Trophoblast cell (in vitro differentiated cells and primary cell): ENCODE data around the gene PCDHB1.
"Not testable (repeated sequence)": the region's sequence is repeated elsewhere in the genome, so short reads cannot be mapped to it uniquely, and the experiment has no call there.

Source experiments
- DNase-seq, 2 donors: peaks; one replicate each; pipeline ENCODE4 v3.0.0-alpha.2; 2016
- H2AFZ ChIP-seq: 2 replicates; pipeline ENCODE4 v1.6.1; 2013; ENCODE audit warnings: low read length, moderate library complexity, mild to moderate bottlenecking; ENCODE audit not compliant: insufficient read depth, poor library complexity
- H2AK5ac ChIP-seq: 2 replicates; pipeline ENCODE4 v1.6.1; 2013; ENCODE audit warnings: mild to moderate bottlenecking, low read length
- H2BK120ac ChIP-seq: 2 replicates; pipeline ENCODE4 v1.6.1; 2013; ENCODE audit warnings: low read length, mild to moderate bottlenecking, moderate library complexity; ENCODE audit not compliant: insufficient read depth, poor library complexity
- H2BK12ac ChIP-seq: 2 replicates; pipeline ENCODE4 v1.6.1; 2013; ENCODE audit warnings: mild to moderate bottlenecking, low read length, moderate library complexity
- H2BK5ac ChIP-seq: 2 replicates; pipeline ENCODE4 v1.6.1; 2013; ENCODE audit warnings: low read length, low read depth, moderate library complexity, mild to moderate bottlenecking; ENCODE audit not compliant: poor library complexity
- H3K14ac ChIP-seq: 2 replicates; pipeline ENCODE4 v1.6.1; 2013; ENCODE audit warnings: mild to moderate bottlenecking, low read length
- H3K18ac ChIP-seq: 2 replicates; pipeline ENCODE4 v1.6.1; 2013; ENCODE audit warnings: mild to moderate bottlenecking, low read length
- H3K23ac ChIP-seq: 2 replicates; pipeline ENCODE4 v1.6.1; 2013; ENCODE audit warnings: low read length
- H3K27ac ChIP-seq: 2 replicates; pipeline ENCODE4 v1.5.1; 2013; ENCODE audit warnings: low read depth, mild to moderate bottlenecking, inconsistent platforms, low read length, moderate library complexity
- H3K27me3 ChIP-seq: 2 replicates; pipeline ENCODE4 v1.6.1; 2013; ENCODE audit warnings: inconsistent platforms, mild to moderate bottlenecking, low read length, moderate library complexity; ENCODE audit not compliant: insufficient read depth
- H3K36me3 ChIP-seq, 2 experiments: 1 replicate in 1 of 2; 2 replicates in 1 of 2; pipeline ENCODE4 v1.6.1; 2013; ENCODE audit warnings: low read length in 2 of 2, mild to moderate bottlenecking in 2 of 2, moderate library complexity in 1 of 2; ENCODE audit not compliant: insufficient read depth in 2 of 2, control insufficient read depth in 1 of 2
- H3K4ac ChIP-seq: 2 replicates; pipeline ENCODE4 v1.6.1; 2013; ENCODE audit warnings: low read depth, mild to moderate bottlenecking, low read length, moderate library complexity
- H3K4me1 ChIP-seq, 2 experiments: 1 replicate in 1 of 2; 2 replicates in 1 of 2; pipeline ENCODE4 v1.6.1; 2013; ENCODE audit warnings: low read length in 2 of 2, mild to moderate bottlenecking in 2 of 2, moderate library complexity in 1 of 2; ENCODE audit not compliant: insufficient read depth in 2 of 2, control insufficient read depth in 1 of 2
- H3K4me2 ChIP-seq: 2 replicates; pipeline ENCODE4 v1.6.1; 2013; ENCODE audit warnings: inconsistent platforms, mild to moderate bottlenecking, low read length, moderate library complexity
- H3K4me3 ChIP-seq: 2 replicates; pipeline ENCODE4 v1.5.1; 2013; ENCODE audit warnings: mild to moderate bottlenecking, low read depth, low read length, inconsistent platforms
- H3K79me1 ChIP-seq: one replicate; pipeline ENCODE4 v1.6.1; 2013; ENCODE audit warnings: low read length
- H3K79me2 ChIP-seq: 2 replicates; pipeline ENCODE4 v1.6.1; 2013; ENCODE audit warnings: low read length, mild to moderate bottlenecking; ENCODE audit not compliant: control insufficient read depth, insufficient read depth, poor library complexity
- H3K9ac ChIP-seq: 2 replicates; pipeline ENCODE4 v1.6.1; 2013; ENCODE audit warnings: mild to moderate bottlenecking, low read length
- H3K9me3 ChIP-seq: 2 replicates; pipeline ENCODE4 v1.6.1; 2013; ENCODE audit warnings: low read depth, mild to moderate bottlenecking, control low read depth, inconsistent platforms, low read length; ENCODE audit not compliant: insufficient read depth
- H4K12ac ChIP-seq: 2 replicates; pipeline ENCODE4 v1.6.1; 2013; ENCODE audit warnings: low read depth, mild to moderate bottlenecking, low read length, moderate library complexity
- H4K8ac ChIP-seq: 2 replicates; pipeline ENCODE4 v1.6.1; 2013; ENCODE audit warnings: low read depth, mild to moderate bottlenecking, low read length, moderate library complexity
- H4K91ac ChIP-seq: one replicate; pipeline ENCODE4 v1.6.1; 2013; ENCODE audit warnings: low read depth, mild to moderate bottlenecking, low read length, moderate library complexity
- WGBS: extraction: QIAGEN DNeasy Blood & Tissue Kit; methylation state at CpG from one replicate; pipeline ENCODE4 v1.1.7; 2013; ENCODE audit warnings: missing lambda C conversion rate; ENCODE audit not compliant: insufficient read length, insufficient coverage; ENCODE audit errors: extremely low coverage; 5-methylcytosine and 5-hydroxymethylcytosine counted together

PCDHB1 gene

DNA sequence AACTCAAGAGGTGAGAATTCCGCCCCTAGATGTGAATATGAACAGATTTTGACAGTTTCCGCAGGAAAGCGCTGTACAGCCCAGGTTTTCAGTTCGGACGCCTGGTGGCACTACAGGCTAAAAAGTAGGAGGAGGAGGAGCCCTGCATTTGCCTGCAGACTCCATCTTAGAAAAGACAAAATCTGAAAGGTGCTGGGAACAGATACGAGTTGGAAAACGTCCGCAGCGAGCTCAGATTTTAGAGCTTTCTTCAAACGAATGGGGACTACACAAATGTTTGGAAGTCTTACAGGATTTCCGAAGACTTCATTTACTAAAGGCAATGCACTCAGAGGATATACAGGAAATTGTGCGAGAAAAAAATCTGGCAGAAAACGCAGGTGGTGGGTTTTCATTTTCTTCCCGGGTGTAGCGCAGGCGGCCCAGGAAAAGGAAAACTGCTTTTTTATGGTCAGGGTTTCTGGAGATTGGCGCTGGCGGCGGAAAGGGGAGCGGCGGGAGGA, 33.4 kb downstream of the PCDHB1 start:
- Histone ChIP-seq H3K27ac (no peak overlapping the region), H3K79me1 (no peaks in the 10 kb centered on the region), H3K4me1 (no peaks in the 10 kb centered on the region), H4K8ac (peak overlapping the region; percentile 73), H2BK12ac (no peak overlapping the region), H3K4me2 (peak overlapping the region; percentile 43), H3K9me3 (no peaks in the 10 kb centered on the region), H3K4ac (no peak overlapping the region), H2AK5ac (no peak overlapping the region), H3K9ac (no peak overlapping the region), H2BK120ac (no peak overlapping the region), H2AFZ (peak overlapping the region; percentile 96), H3K27me3 (no peaks in the 10 kb centered on the region), H2BK5ac (no peak overlapping the region), H4K12ac (no peak overlapping the region), H3K23ac (no peak overlapping the region), H3K36me3 (no peaks in the 10 kb centered on the region), H3K79me2 (no peaks in the 10 kb centered on the region), H3K14ac (no peak overlapping the region), H4K91ac (no peak overlapping the region), H3K4me3 (no peak overlapping the region), H3K18ac (no peak overlapping the region)
- DNase-seq, result peak in 1 of 2 donors; percentile 2
- no CpG with 5 or more reads among the region's 21 CpGs for WGBS

DNA sequence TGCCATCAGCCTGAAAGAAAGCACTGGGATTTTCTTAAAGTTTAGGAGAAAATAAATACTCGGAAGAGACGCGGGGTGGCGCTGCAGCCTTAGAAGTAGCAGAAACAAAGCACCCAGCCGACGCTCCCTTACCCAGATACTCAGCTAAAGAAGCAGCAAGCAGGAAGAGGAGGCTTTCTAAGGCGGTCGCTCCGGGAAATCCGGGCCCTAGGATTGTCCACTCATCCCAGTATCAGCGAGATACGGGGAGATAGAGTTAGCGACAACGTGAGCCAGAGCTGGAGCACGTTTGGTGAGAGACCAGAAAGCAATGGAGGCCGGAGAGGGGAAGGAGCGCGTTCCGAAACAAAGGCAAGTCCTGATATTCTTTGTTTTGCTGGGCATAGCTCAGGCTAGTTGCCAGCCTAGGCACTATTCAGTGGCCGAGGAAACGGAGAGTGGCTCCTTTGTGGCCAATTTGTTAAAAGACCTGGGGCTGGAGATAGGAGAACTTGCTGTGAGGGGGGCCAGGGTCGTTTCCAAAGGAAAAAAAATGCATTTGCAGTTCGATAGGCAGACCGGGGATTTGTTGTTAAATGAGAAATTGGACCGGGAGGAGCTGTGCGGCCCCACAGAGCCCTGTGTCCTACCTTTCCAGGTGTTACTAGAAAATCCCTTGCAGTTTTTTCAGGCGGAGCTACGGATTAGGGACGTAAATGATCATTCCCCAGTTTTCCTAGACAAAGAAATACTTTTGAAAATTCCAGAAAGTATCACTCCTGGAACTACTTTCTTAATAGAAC, 43.5 kb downstream of the PCDHB1 start, which contains the start of gene PCDHB2:
Gene PCDHB2 (plus strand): TSS at position 135 of the 782 bp plus-strand sequence. CDS start 176 bp downstream, at position 311.
- Histone ChIP-seq H3K27me3 (no peaks in the 10 kb centered on the region), H2BK120ac (peak within 1 kb of the TSS; percentile 6), H3K9ac (peak within 1 kb of the TSS; percentile 96), H2AFZ (peak within 1 kb of the TSS; percentile 75), H3K23ac (no peak within 1 kb of the TSS), H2BK12ac (no peak within 1 kb of the TSS), H3K36me3 (peaks cover 4 to 5% of the 10 kb centered on the region in 2 experiments), H3K27ac (peak within 1 kb of the TSS; percentile 8), H2AK5ac (no peak within 1 kb of the TSS), H3K9me3 (peaks cover 3% of the 10 kb centered on the region), H3K18ac (peak within 1 kb of the TSS; percentile 50), H3K79me1 (peaks cover 4% of the 10 kb centered on the region), H3K14ac (peak within 1 kb of the TSS; percentile 48), H4K8ac (peak within 1 kb of the TSS; percentile 84), H4K12ac (peak within 1 kb of the TSS; percentile 49), H2BK5ac (peak within 1 kb of the TSS; percentile 12), H3K4ac (no peak within 1 kb of the TSS), H3K4me1 (peaks cover 0 to 5% of the 10 kb centered on the region in 2 experiments), H3K4me2 (peak within 1 kb of the TSS; percentile 65), H3K79me2 (peaks cover 2% of the 10 kb centered on the region), H4K91ac (peak within 1 kb of the TSS; percentile 53), H3K4me3 (peak within 1 kb of the TSS; percentile 82)
- DNase-seq, result no peak
- no CpG with 5 or more reads among the region's 29 CpGs for WGBS

DNA sequence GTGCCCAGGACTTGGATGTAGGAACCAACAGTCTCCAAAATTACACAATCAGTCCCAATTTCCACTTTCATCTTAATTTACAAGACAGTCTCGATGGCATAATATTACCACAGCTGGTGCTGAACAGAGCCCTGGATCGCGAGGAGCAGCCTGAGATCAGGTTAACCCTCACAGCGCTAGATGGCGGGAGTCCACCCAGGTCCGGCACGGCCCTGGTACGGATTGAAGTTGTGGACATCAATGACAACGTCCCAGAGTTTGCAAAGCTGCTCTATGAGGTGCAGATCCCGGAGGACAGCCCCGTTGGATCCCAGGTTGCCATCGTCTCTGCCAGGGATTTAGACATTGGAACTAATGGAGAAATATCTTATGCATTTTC, 44.1 kb downstream of the PCDHB1 start:
- H2BK120ac ChIP-seq, result no peak overlapping the region

DNA sequence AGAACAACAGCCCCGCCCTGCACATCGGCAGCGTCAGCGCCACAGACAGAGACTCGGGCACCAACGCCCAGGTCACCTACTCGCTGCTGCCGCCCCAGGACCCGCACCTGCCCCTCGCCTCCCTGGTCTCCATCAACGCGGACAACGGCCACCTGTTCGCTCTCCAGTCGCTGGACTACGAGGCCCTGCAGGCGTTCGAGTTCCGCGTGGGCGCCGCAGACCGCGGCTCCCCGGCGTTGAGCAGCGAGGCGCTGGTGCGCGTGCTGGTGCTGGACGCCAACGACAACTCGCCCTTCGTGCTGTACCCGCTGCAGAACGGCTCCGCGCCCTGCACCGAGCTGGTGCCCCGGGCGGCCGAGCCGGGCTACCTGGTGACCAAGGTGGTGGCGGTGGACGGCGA, 45.0 kb downstream of the PCDHB1 start:
- not testable (repeated sequence) for H2BK120ac ChIP-seq, H2AK5ac ChIP-seq, H4K8ac ChIP-seq, H4K91ac ChIP-seq, DNase-seq, H3K27ac ChIP-seq, H3K36me3 ChIP-seq, H3K4me3 ChIP-seq, H2BK5ac ChIP-seq, H3K79me1 ChIP-seq, H2BK12ac ChIP-seq, H2AFZ ChIP-seq, H3K79me2 ChIP-seq, H3K4ac ChIP-seq, H3K14ac ChIP-seq, H3K4me2 ChIP-seq, H3K23ac ChIP-seq, H4K12ac ChIP-seq, H3K9me3 ChIP-seq, H3K9ac ChIP-seq, H3K27me3 ChIP-seq, H3K18ac ChIP-seq, H3K4me1 ChIP-seq
- WGBS, result no CpG with 5 or more reads among the region's 46 CpGs

More for the DNA sequence above, 44.1 kb downstream of the PCDHB1 start:
- no peak overlapping the region for H2AFZ ChIP-seq
- H4K12ac ChIP-seq, result peak overlapping the region; percentile 1
- no peak for DNase-seq
- no peak overlapping the region for H3K4me3 ChIP-seq
- no CpG with 5 or more reads among the region's 12 CpGs for WGBS
- no peak overlapping the region for H3K18ac ChIP-seq
- H3K36me3 ChIP-seq, result peaks cover 4 to 5% of the 10 kb centered on the region in 2 experiments
- peak overlapping the region; percentile 65 for H3K4me2 ChIP-seq
- H2BK12ac ChIP-seq, result no peak overlapping the region
- no peak overlapping the region for H3K4ac ChIP-seq
- H3K9ac ChIP-seq, result no peak overlapping the region
- no peak overlapping the region for H3K23ac ChIP-seq
- H4K91ac ChIP-seq, result no peak overlapping the region
- H4K8ac ChIP-seq, result no peak overlapping the region
- peaks cover 2% of the 10 kb centered on the region for H3K9me3 ChIP-seq
- H3K27me3 ChIP-seq, result no peaks in the 10 kb centered on the region
- peaks cover 2% of the 10 kb centered on the region for H3K79me2 ChIP-seq
- H2BK5ac ChIP-seq, result no peak overlapping the region
- no peak overlapping the region for H2AK5ac ChIP-seq
- peaks cover 0 to 5% of the 10 kb centered on the region in 2 experiments for H3K4me1 ChIP-seq
- H3K14ac ChIP-seq, result peak overlapping the region; percentile 3
- peaks cover 4% of the 10 kb centered on the region for H3K79me1 ChIP-seq
- no peak overlapping the region for H3K27ac ChIP-seq
